OCI-LY3 (cell line): Measurements from ENCODE around the gene ITPR3.

Experiments
- H2AFZ ChIP-seq: fragments of 200-600, 300-600 bp; shearing (Covaris generic); 2 replicates; pipeline ENCODE4 v1.6.0; 2014; ENCODE audit warnings: antibody characterized with exemption, low read depth, low read length
- H3K27ac ChIP-seq: fragments of 200-600, 300-600 bp; sonication (generic); 2 replicates; pipeline ENCODE4 v1.5.1; 2014; ENCODE audit warnings: mild to moderate bottlenecking, low read length, moderate library complexity, mixed read lengths
- H3K27me3 ChIP-seq: fragments of 200-600, 300-600 bp; sonication (generic); 2 replicates; pipeline ENCODE4 v1.6.1; 2014; ENCODE audit warnings: low read depth, low read length, mixed read lengths
- H3K36me3 ChIP-seq: fragments of 200-600, 300-600 bp; sonication (generic); replicated peaks from 2 replicates; pipeline ENCODE3; 2014; ENCODE audit warnings: low read depth, low read length, mixed read lengths
- H3K4me1 ChIP-seq: fragments of 300-600, 200-600 bp; sonication (generic); 2 replicates; pipeline ENCODE4 v1.6.1; 2014; ENCODE audit warnings: low read length, mixed read lengths
- H3K4me2 ChIP-seq: fragments of 200-600, 300-600 bp; sonication (generic); 2 replicates; pipeline ENCODE4 v1.6.1; 2014; ENCODE audit warnings: low read length, mixed read lengths
- H3K4me3 ChIP-seq: fragments of 300-600, 200-600 bp; sonication (generic); 2 replicates; pipeline ENCODE4 v1.5.1; 2014; ENCODE audit warnings: antibody characterized with exemption, mild to moderate bottlenecking, low read length, moderate library complexity
- H3K79me2 ChIP-seq: fragments of 300-600, 200-600 bp; shearing (Covaris generic); 2 replicates; pipeline ENCODE4 v1.6.1; 2014; ENCODE audit warnings: mild to moderate bottlenecking, low read length, mixed read lengths
- H3K9ac ChIP-seq: fragments of 300-600, 200-600 bp; shearing (Covaris generic); 2 replicates; pipeline ENCODE4 v1.6.0; 2014; ENCODE audit warnings: mild to moderate bottlenecking, low read length, moderate library complexity
- H3K9me3 ChIP-seq: fragments of 200-600, 300-600 bp; shearing (Covaris generic); 2 replicates; pipeline ENCODE4 v1.6.1; 2014; ENCODE audit warnings: low read length, mixed read lengths; ENCODE audit not compliant: insufficient read depth
- H4K20me1 ChIP-seq: fragments of 200-600, 300-600 bp; sonication (generic); 2 replicates; pipeline ENCODE4 v1.6.1; 2016; ENCODE audit warnings: low read length, mixed read lengths; ENCODE audit not compliant: insufficient read depth
- EZH2phosphoT487 ChIP-seq: fragments of 200-600 bp; shearing (Covaris generic); IDR thresholded peaks from 2 replicates; pipeline ENCODE4 v1.6.1; 2018; ENCODE audit warnings: antibody characterized with exemption, mixed run types, low read depth
- TF ChIP-seq, protein P1 (sequence below): fragments of 200-600, 300-600 bp; sonication (generic); IDR thresholded peaks from 2 replicates; pipeline ENCODE4 v1.5.1; 2014; ENCODE audit warnings: antibody characterized with exemption, low read length, low read depth

Gene ITPR3

DNA sequence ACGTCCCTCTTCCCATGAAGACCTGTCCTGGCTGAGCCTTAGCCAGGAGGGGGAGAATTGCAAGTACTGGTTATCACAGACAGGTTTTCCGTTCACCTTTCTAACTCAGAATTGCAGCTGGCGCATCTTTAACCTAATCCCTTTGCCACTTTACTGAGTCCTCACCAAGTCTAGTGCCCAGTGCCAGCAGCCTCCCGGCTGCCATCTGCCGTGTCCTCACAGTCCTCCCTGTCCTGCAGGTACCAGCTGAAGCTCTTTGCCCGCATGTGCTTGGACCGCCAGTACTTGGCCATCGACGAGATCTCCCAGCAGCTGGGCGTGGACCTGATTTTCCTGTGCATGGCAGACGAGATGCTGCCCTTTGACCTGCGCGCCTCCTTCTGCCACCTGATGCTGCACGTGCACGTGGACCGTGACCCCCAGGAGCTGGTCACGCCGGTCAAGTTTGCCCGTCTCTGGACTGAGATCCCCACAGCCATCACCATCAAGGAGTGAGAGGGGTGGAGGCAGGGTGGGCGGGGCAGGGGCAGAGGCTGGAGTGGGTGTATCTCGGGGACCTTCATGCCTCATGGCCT is 49.1 kb downstream of the ITPR3 start:
- TF ChIP-seq, protein P1, sequence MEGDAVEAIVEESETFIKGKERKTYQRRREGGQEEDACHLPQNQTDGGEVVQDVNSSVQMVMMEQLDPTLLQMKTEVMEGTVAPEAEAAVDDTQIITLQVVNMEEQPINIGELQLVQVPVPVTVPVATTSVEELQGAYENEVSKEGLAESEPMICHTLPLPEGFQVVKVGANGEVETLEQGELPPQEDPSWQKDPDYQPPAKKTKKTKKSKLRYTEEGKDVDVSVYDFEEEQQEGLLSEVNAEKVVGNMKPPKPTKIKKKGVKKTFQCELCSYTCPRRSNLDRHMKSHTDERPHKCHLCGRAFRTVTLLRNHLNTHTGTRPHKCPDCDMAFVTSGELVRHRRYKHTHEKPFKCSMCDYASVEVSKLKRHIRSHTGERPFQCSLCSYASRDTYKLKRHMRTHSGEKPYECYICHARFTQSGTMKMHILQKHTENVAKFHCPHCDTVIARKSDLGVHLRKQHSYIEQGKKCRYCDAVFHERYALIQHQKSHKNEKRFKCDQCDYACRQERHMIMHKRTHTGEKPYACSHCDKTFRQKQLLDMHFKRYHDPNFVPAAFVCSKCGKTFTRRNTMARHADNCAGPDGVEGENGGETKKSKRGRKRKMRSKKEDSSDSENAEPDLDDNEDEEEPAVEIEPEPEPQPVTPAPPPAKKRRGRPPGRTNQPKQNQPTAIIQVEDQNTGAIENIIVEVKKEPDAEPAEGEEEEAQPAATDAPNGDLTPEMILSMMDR: no peak
- no peak for TF ChIP-seq EZH2phosphoT487
- Histone ChIP-seq H4K20me1 (no peaks in the 10 kb centered on the region), H3K9ac (no peak overlapping the region), H3K36me3 (peaks cover 6% of the 10 kb centered on the region), H3K27ac (no peak overlapping the region), H3K27me3 (no peaks in the 10 kb centered on the region), H3K4me1 (no peaks in the 10 kb centered on the region), H3K4me2 (no peak overlapping the region), H3K79me2 (no peaks in the 10 kb centered on the region), H3K9me3 (no peaks in the 10 kb centered on the region), H2AFZ (no peak overlapping the region), H3K4me3 (no peak overlapping the region)

DNA sequence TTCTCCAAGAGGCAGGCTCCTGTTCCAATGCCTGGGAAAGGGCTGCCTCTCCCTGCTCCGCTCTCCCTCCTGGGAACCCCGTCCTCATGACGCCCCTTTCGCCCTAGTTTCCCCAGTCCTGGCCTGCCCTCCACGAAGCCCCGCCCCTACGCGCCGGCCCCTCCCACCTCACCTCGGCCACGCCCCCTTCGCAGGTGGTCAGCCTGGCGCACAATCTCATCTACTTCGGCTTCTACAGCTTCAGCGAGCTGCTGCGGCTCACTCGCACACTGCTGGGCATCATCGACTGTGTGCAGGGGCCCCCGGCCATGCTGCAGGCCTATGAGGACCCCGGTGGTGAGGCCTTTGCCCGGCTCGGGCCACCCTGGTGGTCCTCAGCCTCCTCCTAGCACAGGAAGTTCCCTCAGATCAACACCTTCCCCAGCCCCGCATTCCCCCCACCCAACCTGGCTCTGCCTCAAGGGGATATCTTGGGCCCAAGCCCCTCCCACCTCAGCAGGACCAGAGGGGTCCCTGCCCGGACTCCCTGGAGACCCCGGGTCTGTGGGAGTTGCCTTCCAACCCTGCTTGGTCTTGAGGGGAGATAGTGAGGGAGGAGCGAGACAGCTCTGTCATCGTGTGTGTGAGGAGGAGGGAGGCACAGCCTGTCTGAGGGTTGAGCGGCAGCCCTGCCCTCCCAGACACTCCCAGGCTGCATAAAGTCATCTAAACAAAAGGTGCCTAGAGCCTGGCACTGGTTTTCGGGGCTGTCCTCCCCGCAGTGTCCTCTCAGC is 50.0 kb downstream of the ITPR3 start:
- H3K4me3 ChIP-seq: no peak overlapping the region
- no peaks in the 10 kb centered on the region for H3K4me1 ChIP-seq
- H3K27ac ChIP-seq: no peak overlapping the region
- H4K20me1 ChIP-seq: no peaks in the 10 kb centered on the region
- H3K9ac ChIP-seq: no peak overlapping the region
- no peak for TF ChIP-seq EZH2phosphoT487
- TF ChIP-seq, protein P1: no peak
- no peaks in the 10 kb centered on the region for H3K79me2 ChIP-seq
- no peaks in the 10 kb centered on the region for H3K27me3 ChIP-seq
- H3K9me3 ChIP-seq: no peaks in the 10 kb centered on the region
- H3K36me3 ChIP-seq: peaks cover 6% of the 10 kb centered on the region
- H3K4me2 ChIP-seq: no peak overlapping the region
- no peak overlapping the region for H2AFZ ChIP-seq

DNA sequence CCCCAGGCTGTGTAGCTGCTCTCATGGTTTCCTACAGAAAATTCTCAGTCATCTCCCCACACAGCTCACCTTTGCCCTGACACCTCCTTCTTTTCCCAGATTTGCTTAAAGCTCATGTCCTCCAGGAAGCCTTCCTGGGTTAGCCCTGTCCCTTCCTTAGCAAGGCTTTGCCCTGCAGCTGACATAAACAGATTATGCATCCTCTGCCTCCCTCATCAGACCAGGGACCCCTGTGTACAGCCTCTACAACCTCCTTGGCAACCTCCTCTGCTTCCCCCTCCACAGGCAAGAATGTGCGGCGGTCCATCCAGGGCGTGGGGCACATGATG is 50.6 kb downstream of the ITPR3 start:
- Histone ChIP-seq H3K9me3 (no peaks in the 10 kb centered on the region), H2AFZ (no peak overlapping the region), H3K9ac (no peak overlapping the region), H3K27me3 (no peaks in the 10 kb centered on the region), H3K4me3 (no peak overlapping the region), H3K36me3 (peaks cover 6% of the 10 kb centered on the region), H3K79me2 (no peaks in the 10 kb centered on the region), H3K27ac (no peak overlapping the region), H4K20me1 (no peaks in the 10 kb centered on the region), H3K4me2 (no peak overlapping the region), H3K4me1 (no peaks in the 10 kb centered on the region)
- TF ChIP-seq, protein P1: no peak
- no peak for TF ChIP-seq EZH2phosphoT487

DNA sequence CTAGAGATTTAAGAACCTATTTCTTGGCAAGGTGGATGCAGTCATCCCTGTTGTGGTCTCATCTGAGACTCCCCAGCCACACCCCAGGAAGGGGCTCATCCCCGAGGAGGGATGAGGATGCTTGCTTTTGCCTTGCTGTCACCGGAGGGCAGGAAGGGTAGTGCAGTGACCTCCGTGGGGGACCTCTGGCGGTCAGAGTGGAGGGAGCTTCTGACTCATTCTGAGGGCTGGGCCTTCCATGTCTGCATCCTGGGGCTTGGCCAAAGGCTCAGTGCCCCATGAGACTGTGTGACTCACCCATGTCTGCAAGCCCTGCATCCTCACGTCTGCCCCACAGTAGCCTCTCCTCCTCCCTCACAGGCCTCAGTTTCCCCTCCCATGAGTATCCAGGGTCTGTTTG is 51.7 kb downstream of the ITPR3 start:
- H3K4me3 ChIP-seq: no peak overlapping the region
- H3K9ac ChIP-seq: no peak overlapping the region
- H3K36me3 ChIP-seq: peaks cover 6% of the 10 kb centered on the region
- H3K27me3 ChIP-seq: no peaks in the 10 kb centered on the region
- no peak overlapping the region for H3K4me2 ChIP-seq
- no peak overlapping the region for H2AFZ ChIP-seq
- no peak for TF ChIP-seq EZH2phosphoT487
- TF ChIP-seq, protein P1: no peak
- no peaks in the 10 kb centered on the region for H4K20me1 ChIP-seq
- H3K9me3 ChIP-seq: no peaks in the 10 kb centered on the region
- no peak overlapping the region for H3K27ac ChIP-seq
- no peaks in the 10 kb centered on the region for H3K4me1 ChIP-seq
- H3K79me2 ChIP-seq: no peaks in the 10 kb centered on the region
